Heart left ventricle (tissue), 13 donors: ENCODE data around the gene SUSD6.

Experiments used
- CTCF ChIP-seq, 12 donors: fragments of 200-600 bp; sonication (generic) in 4 of 12; IDR thresholded peaks; one replicate each; pipeline versions ENCODE4 v1.5.0 to v1.8.0; 2018 to 2022; ENCODE audit warnings: antibody characterized with exemption in 12 of 12, mild to moderate bottlenecking in 5 of 12
- POLR2A ChIP-seq, 2 donors: fragments of 450-650 bp; IDR thresholded peaks; one replicate each; pipeline ENCODE4 v1.6.1; 2017; ENCODE audit warnings: antibody characterized with exemption in 2 of 2, mild to moderate bottlenecking in 2 of 2, moderate library complexity in 2 of 2
- donor health status: ischemic (EF 13 %, LVEDD 7.1; RV severe dilation, severe dysfunction).
- donor health status: DM: no; HTN: yes; CAD: no.
- donor health status: DM: no; HTN: no; CAD: no.
- donor health status: ischemic (EF 25% LVEDD 6.9; RV normal size, moderate dysfunction).
- donor health status: ischemic (EF 25% LVEDD 5.7; RV mildly dilated, moderate dysfunction).
- donor health status: ischemic (EF 35%, LVEDD 5.7; RV mildly dilated, moderate dysfunction).
- donor health status: nonischemic (EF 11% LVEDD 7.7; RV severe dilation, severe dysfunction).
- donor health status: DM: yes; HTN: yes; CAD: no.
- donor health status: PGD.
- donor health status: ischemic (EF 29% LVEDD 5.4; RV normal size, mild dysfunction).
- donor health status: nonischemic (EF 23%, LVEDD 6.1; RV moderate dilation, normal function).

DNA sequence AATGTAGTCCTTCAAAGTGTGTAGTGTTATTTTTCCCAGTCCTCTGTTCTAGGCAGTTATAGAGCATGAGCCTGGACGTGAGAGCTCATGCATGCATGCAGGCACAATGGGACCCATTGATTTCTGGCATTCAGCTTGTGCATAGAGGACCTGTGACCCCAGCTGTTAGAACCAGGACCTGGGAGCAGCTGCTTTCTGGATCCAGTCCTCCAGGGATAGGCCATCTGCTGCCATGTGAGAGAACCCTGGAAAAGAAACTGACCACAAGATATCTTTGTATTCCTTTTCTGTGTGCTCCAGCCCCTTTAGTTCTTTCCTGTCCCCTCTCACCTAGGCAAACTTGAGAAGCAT is 76.9 kb downstream of the SUSD6 start:
- no peak for TF ChIP-seq POLR2A (IDR thresholded peaks at IDR 0.05)
- no peak for TF ChIP-seq CTCF (IDR thresholded peaks at IDR 0.05)
